Measurements from ENCODE around the gene SIVA1.
A peak's percentile ranks its signal among the peaks of the same experiment; 100 is the strongest.

The SIVA1 gene

GRCh38 chr14:104766863-104767633 lies 14.1 kb downstream of the SIVA1 start:
- peaks cover 20 to 32% (median 22%) of the 10 kb centered on the region in 3 donors for H3K36me3 ChIP-seq
- H3K9me3 ChIP-seq: peaks cover 0 to 6% (median 5%) of the 10 kb centered on the region in 3 donors
- TF ChIP-seq CTCF (IDR thresholded peaks at IDR 0.05): no peak
- DNase-seq: no peak
- H3K27ac ChIP-seq: no peak overlapping the region
- H3K4me3 ChIP-seq: no peak overlapping the region
- intact Hi-C loops (cut with DNase I; ENCODE audit: low total_unique reads): no loop called here
- no peaks in the 10 kb centered on the region for H3K27me3 ChIP-seq
- H3K4me1 ChIP-seq: peaks cover 0 to 12% (median 7%) of the 10 kb centered on the region in 4 donors

- H3K4me1 ChIP-seq: peaks cover 0 to 12% (median 7%) of the 10 kb centered on the region in 4 donors
- DNase-seq: no peak
- intact Hi-C loops (cut with DNase I; ENCODE audit: low total_unique reads): no loop called here
- peaks cover 0 to 6% (median 5%) of the 10 kb centered on the region in 3 donors for H3K9me3 ChIP-seq
- no peak overlapping the region for H3K27ac ChIP-seq
- H3K4me3 ChIP-seq: no peak overlapping the region
- no peaks in the 10 kb centered on the region for H3K27me3 ChIP-seq
- H3K36me3 ChIP-seq: peaks cover 25 to 33% (median 27%) of the 10 kb centered on the region in 3 donors
- no peak for TF ChIP-seq CTCF (IDR thresholded peaks at IDR 0.05)
Measured at GRCh38 chr14:104767634-104767918, 14.6 kb downstream of the SIVA1 start.

GRCh38 chr14:104768437-104769323 lies 15.7 kb downstream of the SIVA1 start:
- Histone ChIP-seq H3K36me3 (peaks cover 30 to 42% (median 38%) of the 10 kb centered on the region in 3 donors), H3K27ac (peak overlapping the region; percentile 36 to 44), H3K27me3 (no peaks in the 10 kb centered on the region), H3K9me3 (peaks cover 0 to 6% (median 5%) of the 10 kb centered on the region in 3 donors), H3K4me3 (no peak overlapping the region), H3K4me1 (peaks cover 0 to 12% (median 7%) of the 10 kb centered on the region in 4 donors)
- intact Hi-C loops (cut with DNase I; ENCODE audit: low total_unique reads): loop anchor here (2.0 kb wide), 1 partner anchor 54 kb away; no protein-coding TSS in a partner anchor
- DNase-seq: peak; percentile 87 to 94
- peak; percentile 82 to 95 for TF ChIP-seq CTCF (IDR thresholded peaks at IDR 0.05)

- peaks cover 30 to 50% (median 42%) of the 10 kb centered on the region in 3 donors for H3K36me3 ChIP-seq
- peak overlapping the region in 1 of 2 donors; percentile 36 for H3K27ac ChIP-seq
- no peak for TF ChIP-seq CTCF (IDR thresholded peaks at IDR 0.05)
- peaks cover 0 to 13% (median 7%) of the 10 kb centered on the region in 4 donors for H3K4me1 ChIP-seq
- intact Hi-C loops (cut with DNase I; ENCODE audit: low total_unique reads): loop anchor here (2.0 kb wide), 1 partner anchor 53 kb away; no protein-coding TSS in a partner anchor
- H3K27me3 ChIP-seq: no peaks in the 10 kb centered on the region
- no peak for DNase-seq
- H3K4me3 ChIP-seq: no peak overlapping the region
- H3K9me3 ChIP-seq: peaks cover 0 to 6% (median 5%) of the 10 kb centered on the region in 3 donors
Measured at GRCh38 chr14:104769324-104770071, 16.6 kb downstream of the SIVA1 start.

GRCh38 chr14:104770072-104770579 lies 17.2 kb downstream of the SIVA1 start:
- H3K36me3 ChIP-seq: peaks cover 30 to 57% (median 49%) of the 10 kb centered on the region in 3 donors
- H3K4me3 ChIP-seq: no peak overlapping the region
- no peaks in the 10 kb centered on the region for H3K27me3 ChIP-seq
- H3K4me1 ChIP-seq: peaks cover 0 to 18% (median 7%) of the 10 kb centered on the region in 4 donors
- no peak overlapping the region for H3K27ac ChIP-seq
- intact Hi-C loops (cut with DNase I; ENCODE audit: low total_unique reads): no loop called here
- TF ChIP-seq CTCF (IDR thresholded peaks at IDR 0.05): no peak
- H3K9me3 ChIP-seq: peaks cover 0 to 6% (median 5%) of the 10 kb centered on the region in 3 donors
- DNase-seq: no peak

Measured in tibial artery (tissue), 4 donors.